H9 (cell line): ENCODE measurements around the gene ACVR1C. TPM values are rescaled to one million over a fixed set of nuclear protein-coding genes. Genes with fewer than 3 reads are reported as not detected.

Experiments used
- DNase-seq: peaks from one replicate; pipeline ENCODE4 v3.0.0-alpha.2; 2017
- H2AFZ ChIP-seq: one replicate; pipeline ENCODE4 v1.6.1; 2013; ENCODE audit warnings: mild to moderate bottlenecking, low read length, control low read depth, moderate library complexity
- H2AK5ac ChIP-seq: 2 replicates; pipeline ENCODE4 v1.6.1; 2013; ENCODE audit warnings: low read length, control low read depth, mixed read lengths; ENCODE audit not compliant: insufficient read length
- H2BK120ac ChIP-seq: one replicate; pipeline ENCODE4 v1.6.1; 2013; ENCODE audit warnings: low read depth, mild to moderate bottlenecking, low read length, control low read depth, inconsistent platforms; ENCODE audit not compliant: poor library complexity, severe bottlenecking
- H2BK12ac ChIP-seq: 2 replicates; pipeline ENCODE4 v1.6.1; 2013; ENCODE audit warnings: low read length, control low read depth, mixed read lengths, low read depth; ENCODE audit not compliant: insufficient read length
- H2BK15ac ChIP-seq: 2 replicates; pipeline ENCODE4 v1.6.1; 2013; ENCODE audit warnings: low read depth, low read length, control low read depth
- H2BK20ac ChIP-seq: one replicate; pipeline ENCODE4 v1.6.1; 2013; ENCODE audit warnings: low read depth, mild to moderate bottlenecking, low read length, control low read depth, inconsistent platforms; ENCODE audit not compliant: poor library complexity, severe bottlenecking
- H2BK5ac ChIP-seq: 2 replicates; pipeline ENCODE4 v1.6.1; 2013; ENCODE audit warnings: low read length, control low read depth, mixed read lengths; ENCODE audit not compliant: insufficient read length
- H3K14ac ChIP-seq: 2 replicates; pipeline ENCODE4 v1.6.1; 2013; ENCODE audit warnings: low read length, control low read depth; ENCODE audit not compliant: insufficient read depth
- H3K18ac ChIP-seq: 2 replicates; pipeline ENCODE4 v1.6.1; 2013; ENCODE audit warnings: low read depth, mild to moderate bottlenecking, mixed read lengths, low read length, control low read depth; ENCODE audit not compliant: insufficient read length
- H3K23ac ChIP-seq: 2 replicates; pipeline ENCODE4 v1.6.1; 2013; ENCODE audit warnings: low read length, control low read depth, mixed read lengths, low read depth; ENCODE audit not compliant: insufficient read length
- H3K23me2 ChIP-seq: 2 replicates; pipeline ENCODE4 v1.6.1; 2013; ENCODE audit warnings: low read depth, mild to moderate bottlenecking, mixed read lengths, low read length, control low read depth; ENCODE audit not compliant: insufficient read length, poor library complexity, severe bottlenecking
- H3K27ac ChIP-seq: 2 replicates; pipeline ENCODE4 v1.5.1; 2013; ENCODE audit warnings: low read length, control low read depth, mixed read lengths, low read depth; ENCODE audit not compliant: insufficient read length
- H3K27me3 ChIP-seq: 2 replicates; pipeline ENCODE4 v1.6.1; 2013; ENCODE audit warnings: low read length, control low read depth, inconsistent platforms; ENCODE audit not compliant: insufficient read depth
- H3K4ac ChIP-seq: 2 replicates; pipeline ENCODE4 v1.6.1; 2013; ENCODE audit warnings: low read depth, mild to moderate bottlenecking, control low read depth, inconsistent platforms, low read length, moderate library complexity
- H3K4me1 ChIP-seq: 2 replicates; pipeline ENCODE4 v1.6.1; 2013; ENCODE audit warnings: low read length, control low read depth, inconsistent platforms; ENCODE audit not compliant: insufficient read depth
- H3K4me2 ChIP-seq: 2 replicates; pipeline ENCODE4 v1.6.1; 2013; ENCODE audit warnings: low read length, control low read depth, mixed read lengths; ENCODE audit not compliant: insufficient read length, insufficient read depth
- H3K56ac ChIP-seq: 2 replicates; pipeline ENCODE4 v1.6.1; 2013; ENCODE audit warnings: low read depth, mild to moderate bottlenecking, mixed read lengths, low read length, control low read depth; ENCODE audit not compliant: insufficient read length
- H3K79me1 ChIP-seq: 2 replicates; pipeline ENCODE4 v1.6.1; 2013; ENCODE audit warnings: low read depth, mild to moderate bottlenecking, moderate library complexity, low read length, control low read depth, inconsistent platforms; ENCODE audit not compliant: insufficient read depth, poor library complexity, severe bottlenecking
- H3K79me2 ChIP-seq: 2 replicates; pipeline ENCODE4 v1.6.1; 2013; ENCODE audit warnings: low read length, control low read depth, inconsistent platforms; ENCODE audit not compliant: insufficient read depth
- H3K9ac ChIP-seq: 2 replicates; pipeline ENCODE4 v1.6.1; 2013; ENCODE audit warnings: low read length, control low read depth, mixed read lengths; ENCODE audit not compliant: insufficient read length; ENCODE audit errors: extremely low read depth
- H3K9me3 ChIP-seq: one replicate; pipeline ENCODE4 v1.6.1; 2013; ENCODE audit warnings: low read depth, low read length, inconsistent platforms; ENCODE audit not compliant: control insufficient read depth
- H3T11ph ChIP-seq: one replicate; pipeline ENCODE4 v1.6.1; 2013; ENCODE audit warnings: mild to moderate bottlenecking, low read length, control low read depth, inconsistent platforms
- H4K20me1 ChIP-seq: one replicate; pipeline ENCODE4 v1.6.1; 2013; ENCODE audit not compliant: control insufficient read depth, insufficient read length, insufficient read depth
- H4K5ac ChIP-seq: 2 replicates; pipeline ENCODE4 v1.6.1; 2013; ENCODE audit warnings: low read depth, mild to moderate bottlenecking, mixed read lengths, low read length, control low read depth; ENCODE audit not compliant: insufficient read length
- H4K8ac ChIP-seq: replicated peaks from 2 replicates; pipeline ENCODE4 v1.6.1; 2013; ENCODE audit warnings: low read length, control low read depth, mixed read lengths, low read depth; ENCODE audit not compliant: insufficient read length
- H4K91ac ChIP-seq: 2 replicates; pipeline ENCODE4 v1.6.1; 2013; ENCODE audit warnings: low read depth, mild to moderate bottlenecking, moderate library complexity, mixed read lengths, low read length, control low read depth; ENCODE audit not compliant: insufficient read length
- H3K27ac Mint-ChIP-seq, 3 experiments: 2 replicates in 2 of 3; 3 replicates in 1 of 3; pipeline ENCODE4 v1.8.0; 2020 to 2021; ENCODE audit warnings: mixed read lengths in 3 of 3, mild to moderate bottlenecking in 1 of 3, moderate library complexity in 1 of 3
- H3K27me3 Mint-ChIP-seq: 2 replicates; pipeline ENCODE4 v1.8.0; 2021; ENCODE audit warnings: low read depth, mild to moderate bottlenecking, moderate library complexity, mixed read lengths
- H3K36me3 Mint-ChIP-seq, 3 experiments: 2 replicates in 2 of 3; 3 replicates in 1 of 3; pipeline ENCODE4 v1.8.0; 2020 to 2021; ENCODE audit warnings: low read depth in 3 of 3, mixed read lengths in 3 of 3; ENCODE audit not compliant: insufficient read depth in 1 of 3
- H3K4me1 Mint-ChIP-seq, 2 experiments: 2 replicates each; pipeline ENCODE4 v1.8.0; 2020; ENCODE audit warnings: mixed read lengths in 2 of 2
- H3K4me3 Mint-ChIP-seq, 2 experiments: 2 replicates in 1 of 2; 3 replicates in 1 of 2; pipeline ENCODE4 v1.8.0; 2020 to 2021; ENCODE audit warnings: mild to moderate bottlenecking in 2 of 2, mixed read lengths in 2 of 2, moderate library complexity in 1 of 2
- H3K9me3 Mint-ChIP-seq, 2 experiments: 2 replicates in 1 of 2; 3 replicates in 1 of 2; pipeline ENCODE4 v1.8.0; 2020; ENCODE audit warnings: mild to moderate bottlenecking in 2 of 2, mixed read lengths in 2 of 2, moderate library complexity in 1 of 2
- WGBS: extraction: QIAGEN DNeasy Blood & Tissue Kit; methylation state at CpG from one replicate; pipeline ENCODE4 v1.1.7; 2013; ENCODE audit warnings: missing lambda C conversion rate, low lambda C conversion rate, mixed read lengths; ENCODE audit not compliant: insufficient read length; ENCODE audit errors: extremely low coverage; 5-methylcytosine and 5-hydroxymethylcytosine counted together
- total RNA-seq: library from RNA; stranded (reverse); gene quantifications from 2 replicates; pipeline ENCODE4 v1.2.1, GENCODE V29; 2021
- TF ChIP-seq, protein P1 (sequence below): fragments of 200-600 bp; sonication (generic); conservative IDR thresholded peaks from 3 replicates; pipeline ENCODE4 v1.8.0; 2021; ENCODE audit warnings: antibody characterized with exemption, mild to moderate bottlenecking

Gene ACVR1C
- total RNA-seq, 1 experiment from 2014 or later: 0.81 TPM

DNA sequence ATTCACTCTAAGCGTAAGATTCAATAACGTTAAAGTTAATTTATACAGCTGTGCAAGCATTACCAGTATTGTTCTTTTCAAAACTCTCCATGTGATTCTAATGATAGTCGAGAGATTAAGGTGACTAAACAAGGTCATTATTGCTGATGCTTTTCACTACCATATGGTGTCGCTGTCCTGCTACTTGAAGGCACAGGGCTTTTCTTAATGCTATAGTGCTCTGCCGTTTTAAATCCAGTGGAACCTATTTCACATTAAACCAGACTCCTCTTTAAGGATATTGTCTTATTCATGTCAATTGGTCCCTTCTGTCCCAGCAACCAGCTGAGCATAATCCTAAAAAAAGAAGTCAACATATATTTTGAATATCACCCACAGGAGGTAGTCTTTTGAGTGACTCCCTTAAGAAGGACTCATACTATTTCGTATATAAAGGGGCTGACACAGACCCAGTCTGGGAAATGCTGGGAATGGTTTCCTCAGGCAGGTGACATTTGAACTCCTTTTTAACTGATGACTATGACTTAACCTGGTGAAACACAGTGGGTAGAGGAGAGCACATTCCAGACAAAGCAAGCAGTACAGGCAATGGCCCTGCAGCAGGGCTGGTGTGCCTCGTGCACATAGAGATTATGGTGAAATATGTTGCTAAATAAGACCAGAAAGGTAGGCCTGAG is 130.9 kb downstream of the ACVR1C start:
- Histone ChIP-seq H3K14ac (no peak overlapping the region), H4K91ac (no peak overlapping the region), H3K23ac (no peak overlapping the region), H4K5ac (no peak overlapping the region), H3K4me1 (no peaks in the 10 kb centered on the region), H3K9ac (no peak overlapping the region), H3T11ph (no peak overlapping the region), H2BK20ac (no peak overlapping the region), H2BK120ac (no peak overlapping the region), H3K4ac (no peak overlapping the region), H2BK15ac (no peak overlapping the region), H3K4me2 (no peak overlapping the region), H2BK12ac (no peak overlapping the region), H2BK5ac (no peak overlapping the region), H3K79me2 (no peaks in the 10 kb centered on the region), H3K23me2 (no peaks in the 10 kb centered on the region), H3K56ac (no peak overlapping the region), H2AFZ (no peak overlapping the region), H4K8ac (no peak overlapping the region), H2AK5ac (no peak overlapping the region), H3K27me3 (no peaks in the 10 kb centered on the region), H3K9me3 (no peaks in the 10 kb centered on the region), H3K18ac (no peak overlapping the region), H3K27ac (no peak overlapping the region), H4K20me1 (no peaks in the 10 kb centered on the region), H3K79me1 (no peaks in the 10 kb centered on the region)
- TF ChIP-seq, protein P1, sequence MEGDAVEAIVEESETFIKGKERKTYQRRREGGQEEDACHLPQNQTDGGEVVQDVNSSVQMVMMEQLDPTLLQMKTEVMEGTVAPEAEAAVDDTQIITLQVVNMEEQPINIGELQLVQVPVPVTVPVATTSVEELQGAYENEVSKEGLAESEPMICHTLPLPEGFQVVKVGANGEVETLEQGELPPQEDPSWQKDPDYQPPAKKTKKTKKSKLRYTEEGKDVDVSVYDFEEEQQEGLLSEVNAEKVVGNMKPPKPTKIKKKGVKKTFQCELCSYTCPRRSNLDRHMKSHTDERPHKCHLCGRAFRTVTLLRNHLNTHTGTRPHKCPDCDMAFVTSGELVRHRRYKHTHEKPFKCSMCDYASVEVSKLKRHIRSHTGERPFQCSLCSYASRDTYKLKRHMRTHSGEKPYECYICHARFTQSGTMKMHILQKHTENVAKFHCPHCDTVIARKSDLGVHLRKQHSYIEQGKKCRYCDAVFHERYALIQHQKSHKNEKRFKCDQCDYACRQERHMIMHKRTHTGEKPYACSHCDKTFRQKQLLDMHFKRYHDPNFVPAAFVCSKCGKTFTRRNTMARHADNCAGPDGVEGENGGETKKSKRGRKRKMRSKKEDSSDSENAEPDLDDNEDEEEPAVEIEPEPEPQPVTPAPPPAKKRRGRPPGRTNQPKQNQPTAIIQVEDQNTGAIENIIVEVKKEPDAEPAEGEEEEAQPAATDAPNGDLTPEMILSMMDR: peak; percentile 92
- no peak for DNase-seq
- Mint-ChIP-seq H3K36me3 (no peaks in the 10 kb centered on the region), H3K4me1 (peaks cover 8 to 9% of the 10 kb centered on the region in 2 experiments), H3K27me3 (no peaks in the 10 kb centered on the region), H3K9me3 (no peaks in the 10 kb centered on the region; a peak in 1 of 5 replicates), H3K4me3 (no peak overlapping the region), H3K27ac (no peak overlapping the region)
- no CpG with 5 or more reads among the region's 7 CpGs for WGBS
